ENCODE results near the gene MRPL20. TPM values are rescaled to one million over a fixed set of nuclear protein-coding genes. Genes with fewer than 3 reads are reported as not detected.

The MRPL20 gene
- polyA plus RNA-seq, 2 donors = 59.1 to 148 TPM

GRCh38 chr1:1426496-1427105 lies 19.5 kb upstream of the MRPL20 start:
- no peaks in the 10 kb centered on the region for H3K27me3 ChIP-seq (ENCODE audit: control insufficient read depth in 1 of 2, insufficient read depth in 2 of 2, low read length in 2 of 2)
- WGBS, 2 donors = 22 to 25% methylated on average over 9 to 19 of the region's 19 CpGs
- H3K36me3 ChIP-seq (ENCODE audit: control insufficient read depth in 2 of 2, insufficient read depth in 2 of 2, low read length in 1 of 2) = no peaks in the 10 kb centered on the region
- no peak overlapping the region for H3K4me3 ChIP-seq (ENCODE audit: low read depth in 1 of 2, low read length in 2 of 2)
- H3K27ac ChIP-seq (ENCODE audit: low read depth in 2 of 2, low read length in 1 of 2) = peak overlapping the region in 1 of 2 donors; percentile 18
- peaks cover 9 to 15% of the 10 kb centered on the region in 2 donors for H3K4me1 ChIP-seq (ENCODE audit: control insufficient read depth in 2 of 2, insufficient read depth in 2 of 2, low read length in 1 of 2)
- no peaks in the 10 kb centered on the region for H3K9me3 ChIP-seq (ENCODE audit: control insufficient read depth in 2 of 2, insufficient read depth in 1 of 2, low read depth in 1 of 2, low read length in 1 of 2)

- no peaks in the 10 kb centered on the region for H3K36me3 ChIP-seq (ENCODE audit: control insufficient read depth in 2 of 2, insufficient read depth in 2 of 2, low read length in 1 of 2)
- H3K27ac ChIP-seq (ENCODE audit: low read depth in 2 of 2, low read length in 1 of 2) = no peak overlapping the region
- H3K4me3 ChIP-seq (ENCODE audit: low read depth in 1 of 2, low read length in 2 of 2) = no peak overlapping the region
- H3K9me3 ChIP-seq (ENCODE audit: control insufficient read depth in 2 of 2, insufficient read depth in 1 of 2, low read depth in 1 of 2, low read length in 1 of 2) = no peaks in the 10 kb centered on the region
- peaks cover 15 to 16% of the 10 kb centered on the region in 2 donors for H3K4me1 ChIP-seq (ENCODE audit: control insufficient read depth in 2 of 2, insufficient read depth in 2 of 2, low read length in 1 of 2)
- 39 to 40% methylated on average over 14 to 33 of the region's 33 CpGs for WGBS, 2 donors
- H3K27me3 ChIP-seq (ENCODE audit: control insufficient read depth in 1 of 2, insufficient read depth in 2 of 2, low read length in 2 of 2) = no peaks in the 10 kb centered on the region
Measured at GRCh38 chr1:1425753-1426495, 18.8 kb upstream of the MRPL20 start.

DNA sequence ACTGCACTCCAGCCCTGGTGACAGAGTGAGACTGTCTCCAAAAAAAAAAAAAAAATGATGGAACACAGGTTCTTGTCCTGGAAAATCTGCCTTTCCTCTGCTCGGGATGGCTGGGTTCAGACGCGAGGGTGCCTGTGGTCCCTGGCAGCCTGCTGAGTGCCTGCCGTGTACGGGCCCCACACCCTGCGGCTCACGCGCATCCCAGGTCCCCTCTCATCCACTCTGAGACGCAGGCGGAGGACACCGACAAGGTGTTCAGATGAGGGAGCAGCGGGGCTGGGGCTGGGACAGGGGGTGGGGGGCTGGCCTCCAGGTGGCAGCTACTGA lies 18.3 kb upstream of the MRPL20 start:
- no peaks in the 10 kb centered on the region for H3K27me3 ChIP-seq (ENCODE audit: control insufficient read depth in 1 of 2, insufficient read depth in 2 of 2, low read length in 2 of 2)
- H3K9me3 ChIP-seq (ENCODE audit: control insufficient read depth in 2 of 2, insufficient read depth in 1 of 2, low read depth in 1 of 2, low read length in 1 of 2) = no peaks in the 10 kb centered on the region
- peaks cover 17 to 19% of the 10 kb centered on the region in 2 donors for H3K4me1 ChIP-seq (ENCODE audit: control insufficient read depth in 2 of 2, insufficient read depth in 2 of 2, low read length in 1 of 2)
- H3K27ac ChIP-seq (ENCODE audit: low read depth in 2 of 2, low read length in 1 of 2) = no peak overlapping the region
- H3K36me3 ChIP-seq (ENCODE audit: control insufficient read depth in 2 of 2, insufficient read depth in 2 of 2, low read length in 1 of 2) = no peaks in the 10 kb centered on the region
- H3K4me3 ChIP-seq (ENCODE audit: low read depth in 1 of 2, low read length in 2 of 2) = no peak overlapping the region
- 80 to 85% methylated on average over 12 of the region's 12 CpGs for WGBS, 2 donors

GRCh38 chr1:1424707-1425106 lies 17.6 kb upstream of the MRPL20 start:
- 85 to 88% methylated on average over 15 of the region's 15 CpGs for WGBS, 2 donors
- Histone ChIP-seq H3K27ac (ENCODE audit: low read depth in 2 of 2, low read length in 1 of 2) (no peak overlapping the region), H3K4me3 (ENCODE audit: low read depth in 1 of 2, low read length in 2 of 2) (no peak overlapping the region), H3K36me3 (ENCODE audit: control insufficient read depth in 2 of 2, insufficient read depth in 2 of 2, low read length in 1 of 2) (no peaks in the 10 kb centered on the region), H3K27me3 (ENCODE audit: control insufficient read depth in 1 of 2, insufficient read depth in 2 of 2, low read length in 2 of 2) (no peaks in the 10 kb centered on the region), H3K4me1 (ENCODE audit: control insufficient read depth in 2 of 2, insufficient read depth in 2 of 2, low read length in 1 of 2) (peaks cover 16 to 20% of the 10 kb centered on the region in 2 donors), H3K9me3 (ENCODE audit: control insufficient read depth in 2 of 2, insufficient read depth in 1 of 2, low read depth in 1 of 2, low read length in 1 of 2) (no peaks in the 10 kb centered on the region)

GRCh38 chr1:1423245-1423597 lies 16.1 kb upstream of the MRPL20 start:
- 91 to 93% methylated on average over 7 of the region's 7 CpGs for WGBS, 2 donors
- no peaks in the 10 kb centered on the region for H3K27me3 ChIP-seq (ENCODE audit: control insufficient read depth in 1 of 2, insufficient read depth in 2 of 2, low read length in 2 of 2)

GRCh38 chr1:1422465-1423244 lies 15.6 kb upstream of the MRPL20 start:
- Histone ChIP-seq H3K27me3 (ENCODE audit: control insufficient read depth in 1 of 2, insufficient read depth in 2 of 2, low read length in 2 of 2) (no peaks in the 10 kb centered on the region), H3K4me3 (ENCODE audit: low read depth in 1 of 2, low read length in 2 of 2) (no peak overlapping the region), H3K9me3 (ENCODE audit: control insufficient read depth in 2 of 2, insufficient read depth in 1 of 2, low read depth in 1 of 2, low read length in 1 of 2) (no peaks in the 10 kb centered on the region), H3K36me3 (ENCODE audit: control insufficient read depth in 2 of 2, insufficient read depth in 2 of 2, low read length in 1 of 2) (no peaks in the 10 kb centered on the region), H3K4me1 (ENCODE audit: control insufficient read depth in 2 of 2, insufficient read depth in 2 of 2, low read length in 1 of 2) (peaks cover 20 to 26% of the 10 kb centered on the region in 2 donors), H3K27ac (ENCODE audit: low read depth in 2 of 2, low read length in 1 of 2) (peak overlapping the region in 1 of 2 donors; percentile 29)
- WGBS, 2 donors = 65 to 69% methylated on average over 29 of the region's 29 CpGs

More at GRCh38 chr1:1423245-1423597, 16.1 kb upstream of the MRPL20 start:
- Histone ChIP-seq H3K4me1 (ENCODE audit: control insufficient read depth in 2 of 2, insufficient read depth in 2 of 2, low read length in 1 of 2) (peaks cover 20 to 26% of the 10 kb centered on the region in 2 donors), H3K4me3 (ENCODE audit: low read depth in 1 of 2, low read length in 2 of 2) (no peak overlapping the region), H3K27ac (ENCODE audit: low read depth in 2 of 2, low read length in 1 of 2) (no peak overlapping the region), H3K36me3 (ENCODE audit: control insufficient read depth in 2 of 2, insufficient read depth in 2 of 2, low read length in 1 of 2) (no peaks in the 10 kb centered on the region), H3K9me3 (ENCODE audit: control insufficient read depth in 2 of 2, insufficient read depth in 1 of 2, low read depth in 1 of 2, low read length in 1 of 2) (no peaks in the 10 kb centered on the region)

DNA sequence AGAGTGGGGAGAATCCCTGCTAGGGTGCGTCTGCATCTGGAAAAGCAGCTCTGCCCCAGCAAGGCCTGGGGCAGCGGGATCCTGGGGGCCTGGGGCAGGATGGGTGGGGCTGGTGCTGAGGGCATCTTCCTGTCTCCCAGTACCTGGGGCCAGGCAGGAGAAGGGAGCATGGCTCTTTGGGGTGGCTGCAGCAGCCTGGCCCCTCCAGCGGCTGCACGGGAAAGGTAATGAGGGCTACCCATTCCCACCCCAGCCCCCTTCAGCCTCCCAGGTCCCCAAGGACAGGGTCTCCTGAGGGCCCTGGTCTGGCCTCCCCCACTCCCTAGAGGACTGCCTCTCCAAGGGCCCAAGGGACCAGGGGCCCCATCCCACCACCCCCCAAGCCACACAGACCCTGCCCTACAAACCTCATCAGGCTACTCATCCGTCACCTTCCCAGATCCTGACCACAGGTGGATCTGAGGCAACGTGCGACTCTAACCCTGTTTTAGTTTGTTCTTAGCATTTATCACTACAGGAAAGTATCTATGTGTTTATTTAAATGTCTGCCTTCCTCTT lies 14.9 kb upstream of the MRPL20 start:
- Histone ChIP-seq H3K9me3 (ENCODE audit: control insufficient read depth in 2 of 2, insufficient read depth in 1 of 2, low read depth in 1 of 2, low read length in 1 of 2) (no peaks in the 10 kb centered on the region), H3K27ac (ENCODE audit: low read depth in 2 of 2, low read length in 1 of 2) (peak overlapping the region in 1 of 2 donors; percentile 73), H3K4me1 (ENCODE audit: control insufficient read depth in 2 of 2, insufficient read depth in 2 of 2, low read length in 1 of 2) (peaks cover 20 to 26% of the 10 kb centered on the region in 2 donors), H3K27me3 (ENCODE audit: control insufficient read depth in 1 of 2, insufficient read depth in 2 of 2, low read length in 2 of 2) (no peaks in the 10 kb centered on the region), H3K4me3 (ENCODE audit: low read depth in 1 of 2, low read length in 2 of 2) (no peak overlapping the region), H3K36me3 (ENCODE audit: control insufficient read depth in 2 of 2, insufficient read depth in 2 of 2, low read length in 1 of 2) (no peaks in the 10 kb centered on the region)
- 76 to 83% methylated on average over 6 to 7 of the region's 7 CpGs for WGBS, 2 donors

DNA sequence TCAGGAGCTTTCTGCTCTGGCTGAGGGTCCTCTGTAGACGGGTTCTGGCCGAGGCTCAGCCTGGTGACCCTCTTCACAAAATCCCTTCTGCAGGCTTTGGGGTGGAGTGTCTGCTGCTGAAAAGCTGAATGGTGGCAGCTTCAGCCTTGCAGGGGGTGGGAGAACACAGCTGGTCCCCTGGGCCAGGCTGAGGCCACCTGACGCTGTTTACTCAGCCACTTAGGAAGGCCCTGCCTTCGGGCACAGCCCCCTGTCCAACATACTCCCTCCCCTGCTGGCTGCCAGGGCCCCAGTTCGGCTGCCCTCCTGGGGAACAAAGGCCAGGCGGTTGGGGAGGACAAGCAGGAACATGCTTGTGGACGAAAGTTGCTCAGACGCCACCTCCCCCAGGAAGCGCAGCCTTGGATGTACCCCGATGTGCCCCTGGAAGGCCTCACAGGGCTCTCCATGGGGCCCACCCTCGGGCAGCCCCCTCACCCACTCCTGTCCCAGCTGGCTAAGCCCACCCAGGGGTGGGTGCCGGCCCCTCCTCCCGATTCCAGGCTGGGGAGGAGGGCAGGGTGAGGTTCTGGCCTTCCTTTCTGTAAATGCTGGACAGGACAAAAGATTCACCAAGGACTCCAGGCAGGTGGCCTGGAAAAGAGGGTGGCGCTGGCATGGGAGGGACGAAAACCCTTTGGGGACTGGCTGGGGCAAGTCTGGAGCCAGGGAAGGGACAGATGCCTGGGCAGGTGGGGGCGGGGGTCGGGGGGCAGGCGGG lies 14.2 kb upstream of the MRPL20 start, which contains the start of gene ANKRD65:
TSS of gene ANKRD65 (minus strand) at position 130 of the 760 bp plus-strand sequence. CDS start 271 bp downstream, outside the sequence.
- 50 to 58% methylated on average over 15 to 18 of the region's 18 CpGs for WGBS, 2 donors
- H3K4me1 ChIP-seq (ENCODE audit: control insufficient read depth in 2 of 2, insufficient read depth in 2 of 2, low read length in 1 of 2) = peaks cover 18 to 26% of the 10 kb centered on the region in 2 donors

More for the DNA sequence above, 14.2 kb upstream of the MRPL20 start, which contains the start of gene ANKRD65:
- Histone ChIP-seq H3K4me3 (ENCODE audit: low read depth in 1 of 2, low read length in 2 of 2) (peak within 1 kb of the TSS; percentile 45 to 62), H3K27me3 (ENCODE audit: control insufficient read depth in 1 of 2, insufficient read depth in 2 of 2, low read length in 2 of 2) (no peaks in the 10 kb centered on the region), H3K36me3 (ENCODE audit: control insufficient read depth in 2 of 2, insufficient read depth in 2 of 2, low read length in 1 of 2) (no peaks in the 10 kb centered on the region), H3K27ac (ENCODE audit: low read depth in 2 of 2, low read length in 1 of 2) (peak within 1 kb of the TSS; percentile 73 to 81), H3K9me3 (ENCODE audit: control insufficient read depth in 2 of 2, insufficient read depth in 1 of 2, low read depth in 1 of 2, low read length in 1 of 2) (no peaks in the 10 kb centered on the region)
